Measurements from ENCODE around the gene FRAS1.
"Not testable (repeated sequence)": the region's sequence is repeated elsewhere in the genome, so short reads cannot be mapped to it uniquely, and the experiment has no call there.

FRAS1 gene

DNA sequence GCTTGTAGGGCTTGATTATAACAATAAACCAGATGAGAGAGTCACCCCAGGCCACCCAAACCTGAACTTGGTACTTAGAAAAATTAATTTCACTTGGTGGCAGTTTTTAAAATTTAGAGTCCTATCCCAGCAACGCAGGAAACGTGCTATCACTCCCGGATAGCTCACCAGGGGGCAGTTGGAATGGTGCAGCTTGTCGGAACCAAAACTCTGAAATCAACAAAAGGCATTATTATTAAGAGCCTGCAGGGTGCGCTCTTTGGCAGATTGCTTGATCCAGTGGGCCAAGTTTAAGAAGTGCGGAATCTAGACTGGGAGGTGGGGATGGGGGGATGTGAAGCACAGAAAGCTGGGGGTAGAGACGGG is 2.4 kb downstream of the FRAS1 start:
- DNase-seq, result peak in 1 of 2 donors; percentile 27

DNA sequence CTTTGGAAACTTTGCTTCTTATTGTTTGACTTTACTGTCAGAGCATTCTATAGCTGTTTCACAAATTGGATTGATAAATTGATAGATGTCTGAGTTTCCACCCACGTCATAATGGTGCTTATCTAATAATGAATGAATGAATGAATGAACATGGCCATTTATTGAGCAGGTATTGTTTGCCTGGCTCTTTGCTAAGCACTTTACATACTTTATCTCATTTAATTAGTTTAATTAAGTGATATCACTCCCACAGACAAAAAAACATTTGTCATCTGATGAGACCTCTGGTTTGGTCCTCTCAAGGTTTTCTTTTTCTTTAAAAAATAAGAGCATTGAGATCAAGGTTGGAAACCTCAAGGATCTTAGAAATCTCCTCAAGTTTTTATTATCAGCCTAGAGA is 2.8 kb downstream of the FRAS1 start:
- DNase-seq, result no peak

DNA sequence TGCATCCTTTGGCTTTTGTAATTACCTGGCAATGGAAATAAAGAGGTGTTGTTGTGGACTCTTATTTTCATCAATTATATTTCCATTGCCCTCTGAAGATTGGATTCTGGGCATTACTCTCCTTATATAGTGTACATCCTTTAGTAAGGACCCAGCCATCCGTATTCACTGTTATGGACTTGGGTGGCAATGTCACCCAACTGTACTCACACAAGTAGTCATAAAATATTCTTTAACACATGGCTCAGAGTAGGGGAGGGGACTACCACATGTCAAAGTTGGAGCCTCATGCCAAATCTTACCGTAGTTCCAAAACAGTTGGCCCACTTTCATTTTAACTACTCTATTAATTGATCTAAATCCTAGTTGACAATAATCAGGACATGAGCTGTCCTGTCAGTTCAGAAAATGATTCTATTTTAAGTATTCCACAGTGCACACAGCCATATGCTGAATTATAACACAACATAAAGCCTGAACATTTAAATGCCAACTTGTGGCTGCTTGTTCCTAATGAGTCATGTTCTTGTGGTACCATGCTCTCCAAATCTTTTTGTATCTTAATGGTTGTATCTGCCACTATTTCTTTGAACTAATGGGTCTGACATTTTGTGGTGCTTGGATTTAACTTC is 4.9 kb downstream of the FRAS1 start:
- no peak for DNase-seq

DNA sequence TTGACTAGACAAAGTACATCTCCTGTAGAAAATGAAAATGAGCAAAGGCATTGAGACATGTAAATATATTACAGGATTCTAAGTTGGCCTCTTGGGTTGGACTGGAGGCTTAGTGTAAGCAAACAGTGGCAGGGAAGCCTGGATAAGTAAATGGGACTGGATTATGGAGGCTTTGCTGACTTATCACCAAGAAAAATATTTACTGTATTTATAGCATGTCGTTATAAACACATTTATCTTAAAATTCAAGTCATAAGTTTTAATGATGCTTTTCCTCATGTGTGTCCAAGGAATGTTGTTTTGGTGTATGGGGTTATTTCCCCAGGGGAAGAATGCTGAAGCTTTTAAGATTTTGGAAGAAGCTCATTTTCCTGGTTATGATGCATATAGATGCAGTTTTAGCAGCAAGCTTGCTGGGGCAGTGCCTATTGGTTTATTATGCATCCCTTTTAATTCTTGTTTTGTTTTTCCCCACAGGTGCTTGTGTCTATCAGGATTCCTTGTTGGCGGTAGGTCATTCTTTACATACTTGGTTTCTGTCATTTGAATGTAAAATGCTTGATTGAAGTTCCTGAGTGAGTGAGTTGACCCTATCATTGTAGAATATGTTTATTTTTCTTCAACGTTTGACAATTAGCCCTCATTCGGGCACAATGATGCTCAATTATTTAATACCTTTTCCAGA is 8.5 kb downstream of the FRAS1 start:
- no peak for DNase-seq

DNA sequence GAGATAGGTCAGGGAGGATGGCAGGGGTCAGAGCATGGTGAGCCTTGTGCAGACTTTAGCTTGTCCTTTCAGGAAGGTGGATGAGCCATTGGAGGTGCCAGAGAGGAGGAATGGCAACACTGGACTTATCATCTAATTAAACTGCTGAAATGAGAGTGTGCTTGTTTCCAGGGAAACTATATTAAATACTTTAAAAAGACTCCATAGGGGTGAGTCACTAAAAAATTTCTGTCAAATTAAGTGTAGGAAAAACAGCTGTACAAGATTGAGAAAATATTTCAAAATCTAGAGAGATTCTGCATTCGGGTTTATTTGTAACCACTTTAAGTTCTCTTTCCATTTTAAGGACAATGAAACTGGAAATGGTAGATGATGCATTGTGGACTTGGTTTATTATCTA is 11.4 kb downstream of the FRAS1 start:
- no peak for DNase-seq

DNA sequence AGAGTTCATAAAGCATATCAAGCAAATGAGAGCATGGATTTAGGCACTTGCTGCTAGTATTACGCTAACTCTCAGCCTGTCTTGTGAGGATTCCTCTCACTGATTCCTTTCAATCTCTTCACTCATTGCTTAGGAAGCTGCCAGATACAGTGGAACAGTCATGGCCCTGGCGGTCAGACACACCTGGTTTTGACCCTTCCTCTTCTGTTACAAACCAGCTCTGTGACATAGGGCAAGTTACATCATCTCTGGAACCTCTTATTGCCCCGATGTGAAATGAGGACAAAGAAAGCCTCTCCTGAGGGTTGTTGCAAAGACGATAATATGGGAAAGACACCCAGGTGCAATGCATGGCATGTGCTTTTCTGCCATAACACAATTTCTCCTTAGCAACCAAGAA is 12.2 kb downstream of the FRAS1 start:
- DNase-seq, result no peak

DNA sequence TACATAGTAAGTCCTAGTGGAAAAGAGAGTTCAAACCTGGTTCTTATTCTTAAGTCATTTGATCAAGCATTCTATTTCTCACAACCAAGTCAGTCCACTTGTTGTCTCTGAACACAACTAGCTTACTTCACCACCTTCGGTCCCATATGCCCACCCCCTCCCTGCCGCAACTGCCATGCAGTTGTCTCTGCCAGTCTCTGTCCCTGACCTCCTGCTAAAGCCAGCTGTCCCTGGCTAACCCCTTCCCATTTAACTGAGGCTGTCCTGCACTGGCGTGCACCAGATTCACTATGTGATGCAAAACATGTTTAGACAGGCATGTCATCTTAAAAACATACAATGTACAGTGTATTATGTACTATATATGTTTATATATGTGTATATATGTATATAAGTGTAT is 12.7 kb downstream of the FRAS1 start:
- DNase-seq, result no peak

DNA sequence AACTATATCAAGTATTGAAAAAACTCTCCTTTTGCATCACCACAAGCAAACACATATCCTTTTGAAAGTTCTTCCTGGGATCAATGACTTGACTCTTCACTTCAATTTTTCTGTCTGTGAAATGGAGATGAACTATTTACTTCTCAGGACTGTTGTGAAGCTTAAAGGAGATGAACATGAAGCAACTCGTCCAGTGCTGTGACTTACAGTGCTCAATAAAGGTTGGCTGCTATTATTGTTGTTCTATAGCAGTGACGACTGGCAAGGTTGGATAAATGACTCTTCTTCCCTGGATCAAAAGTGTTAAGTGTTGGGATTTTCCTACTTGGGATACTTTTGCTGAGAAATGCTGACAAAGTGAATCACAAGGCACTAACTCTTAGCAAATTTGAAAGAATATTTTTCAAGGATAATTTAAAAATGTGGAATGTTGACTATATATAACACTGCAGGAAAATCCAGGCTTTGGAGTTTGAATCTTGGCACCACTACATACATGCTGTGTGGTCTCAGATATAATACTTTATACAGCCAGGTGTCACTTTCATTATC is 13.7 kb downstream of the FRAS1 start:
- no peak for DNase-seq

DNA sequence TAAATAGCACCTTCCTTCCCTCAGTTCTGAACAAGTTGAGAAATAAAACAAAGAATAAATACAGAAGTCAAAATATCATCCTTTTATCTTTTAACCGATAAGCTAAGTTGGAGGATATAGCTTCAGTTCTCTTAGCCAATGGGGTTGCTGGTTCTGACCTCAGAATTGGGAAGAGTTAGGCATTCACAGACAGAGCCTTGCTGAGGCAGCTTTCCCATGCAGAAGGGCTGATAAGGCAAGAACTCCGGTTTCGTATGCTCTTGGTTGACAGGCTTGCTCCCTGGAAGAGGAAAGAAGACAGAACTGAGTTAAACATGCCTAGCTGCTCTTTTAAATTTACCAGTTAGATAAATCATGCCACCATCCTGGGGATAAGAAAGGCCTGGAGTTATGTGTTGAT is 17.6 kb downstream of the FRAS1 start:
- DNase-seq, result no peak

DNA sequence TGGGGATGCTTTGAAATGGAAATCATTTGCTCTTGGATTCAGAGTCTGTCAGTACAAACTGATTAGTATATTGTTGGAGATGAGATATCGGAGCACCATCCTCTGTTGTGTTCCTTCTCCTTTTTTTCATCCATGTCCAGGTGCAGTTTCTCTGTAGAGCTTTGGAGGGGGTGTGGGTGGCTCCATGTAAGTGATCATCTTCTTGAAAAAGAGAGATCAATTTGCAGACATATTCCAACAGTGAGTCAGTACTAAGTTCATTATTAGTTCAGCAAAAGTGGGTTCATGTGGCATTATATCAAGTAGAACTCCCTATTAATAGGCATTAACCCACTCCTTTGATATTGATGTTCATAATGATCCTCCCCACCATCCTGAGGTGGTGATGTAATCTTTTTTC is 18.9 kb downstream of the FRAS1 start:
- DNase-seq, result no peak

DNA sequence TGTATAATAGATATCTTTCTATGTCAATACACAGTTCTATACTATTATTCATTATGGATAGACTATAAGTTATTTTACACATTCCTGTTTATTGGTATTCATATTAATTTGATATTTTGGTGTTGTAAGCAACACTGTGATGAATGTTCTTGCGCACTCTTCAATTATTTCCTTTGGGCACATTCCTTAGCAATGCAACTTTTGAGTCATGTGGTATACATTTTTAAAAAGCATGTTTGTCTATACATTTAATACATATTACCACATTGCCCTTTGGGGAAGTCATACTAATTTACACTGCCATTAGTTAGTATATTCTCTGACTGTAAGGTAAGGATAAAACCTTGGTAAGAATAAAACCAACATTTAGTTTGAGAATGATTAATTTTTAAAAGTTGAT is 21.0 kb downstream of the FRAS1 start:
- no peak for DNase-seq

DNA sequence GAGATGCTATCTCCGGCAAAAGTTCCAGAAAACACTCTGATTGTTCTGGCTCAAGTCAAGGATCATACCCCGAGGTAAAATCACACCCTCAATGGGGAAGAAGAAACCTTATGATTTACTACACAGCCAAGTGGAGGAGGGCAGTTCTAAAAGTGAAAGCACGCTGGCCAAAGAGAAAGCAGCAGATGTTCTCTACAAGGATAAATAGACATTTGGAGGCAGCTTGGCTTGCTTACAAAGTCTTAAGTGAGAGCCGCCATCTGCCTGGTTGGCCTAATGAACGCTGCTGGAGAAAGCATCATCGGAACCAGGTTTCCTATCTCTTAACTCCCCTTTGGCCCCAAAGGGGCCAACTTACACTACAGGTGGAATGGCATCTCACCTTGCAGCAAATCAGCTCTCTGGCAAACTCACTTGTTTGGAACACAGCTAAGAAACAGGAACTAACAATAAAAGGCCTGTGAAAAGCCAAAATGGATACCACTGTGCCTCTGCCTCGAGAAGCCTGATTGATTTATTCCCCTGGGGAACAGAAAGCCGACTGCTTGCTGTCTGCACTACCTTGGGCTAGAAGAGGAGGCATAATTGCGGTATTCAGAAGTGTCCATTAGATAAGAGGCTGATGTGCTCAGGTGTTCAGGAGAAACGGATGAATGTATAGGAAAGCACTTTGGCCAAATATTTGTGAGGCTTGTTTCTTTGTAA is 22.8 kb downstream of the FRAS1 start:
- no peak for DNase-seq

DNA sequence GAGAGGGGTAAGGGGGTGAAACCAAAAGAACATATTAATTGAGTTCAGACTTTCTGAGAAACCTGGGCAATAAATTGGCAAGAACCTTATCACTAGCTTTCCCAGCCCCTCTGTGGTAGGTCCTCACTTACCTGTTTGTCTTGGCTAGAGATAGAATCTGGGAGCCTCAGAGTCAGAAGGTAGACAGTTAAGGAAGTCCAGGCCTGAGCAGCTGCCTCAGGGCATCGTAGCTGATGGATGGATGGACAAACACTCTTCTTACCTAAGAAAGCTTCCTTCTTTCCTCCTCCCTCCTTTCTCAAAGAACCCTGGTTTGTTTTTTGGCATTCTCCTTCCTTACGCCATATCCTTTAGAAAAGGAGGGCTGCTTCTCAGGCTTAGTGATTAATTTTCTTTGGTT is 24.4 kb downstream of the FRAS1 start:
- no peak for DNase-seq

DNA sequence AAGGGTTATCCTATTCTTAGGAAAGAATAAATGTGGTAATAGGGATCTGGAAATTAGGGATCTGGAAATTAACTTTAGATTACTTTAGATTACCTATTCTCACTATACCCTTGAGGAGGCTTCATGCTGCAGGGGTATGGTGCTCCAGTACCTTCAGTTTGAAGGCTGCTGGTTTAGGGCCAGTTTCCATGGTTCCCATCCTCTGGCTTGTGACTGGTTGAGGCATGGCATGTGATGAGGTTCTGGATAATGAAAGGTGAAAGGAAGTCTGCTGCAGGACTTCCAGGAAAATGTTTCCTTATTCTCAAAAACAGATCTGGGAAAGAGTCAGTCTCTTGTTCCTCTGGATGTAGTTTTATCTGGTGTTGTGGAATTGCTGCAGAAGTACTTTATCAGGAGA is 25.9 kb downstream of the FRAS1 start:
- no peak for DNase-seq

DNA sequence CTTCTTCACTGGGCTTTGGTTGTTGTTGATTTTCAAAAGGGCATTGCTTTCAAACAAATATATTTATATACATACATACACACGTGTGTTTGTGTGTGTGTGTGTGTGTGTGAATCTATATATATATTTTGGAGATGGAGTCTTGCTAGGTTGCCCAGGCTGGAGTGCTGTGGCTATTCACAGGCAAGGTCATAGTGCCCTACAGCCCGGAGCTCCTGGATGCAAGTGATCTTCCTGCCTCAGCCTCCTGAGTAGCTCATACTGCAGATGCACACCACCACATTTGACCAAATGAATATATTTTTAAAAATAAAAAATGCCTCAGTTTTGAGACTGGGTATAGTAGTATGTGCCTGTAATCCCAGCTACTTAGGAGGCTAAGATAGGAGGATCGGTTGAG is 34.4 kb downstream of the FRAS1 start:
- no peak for DNase-seq

DNA sequence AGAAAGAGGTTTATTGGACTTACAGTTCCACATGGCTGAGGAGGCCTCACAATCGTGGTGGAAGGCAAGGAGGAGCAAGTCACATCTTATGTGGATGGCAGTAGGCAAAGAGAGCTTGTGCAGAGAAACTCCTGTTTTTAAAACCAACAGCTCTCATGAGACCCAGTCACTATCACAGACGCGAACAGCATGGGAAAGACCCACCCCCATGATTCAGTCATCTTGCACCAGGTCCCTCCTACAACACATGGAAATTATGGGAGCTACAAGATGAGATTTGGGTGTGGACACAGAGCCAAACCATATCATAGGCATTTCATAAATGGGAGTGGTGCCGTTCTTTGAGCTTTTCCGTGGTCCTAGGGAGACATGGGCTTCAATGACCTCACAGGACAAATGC is 35.2 kb downstream of the FRAS1 start:
- DNase-seq, result not testable (repeated sequence)

DNA sequence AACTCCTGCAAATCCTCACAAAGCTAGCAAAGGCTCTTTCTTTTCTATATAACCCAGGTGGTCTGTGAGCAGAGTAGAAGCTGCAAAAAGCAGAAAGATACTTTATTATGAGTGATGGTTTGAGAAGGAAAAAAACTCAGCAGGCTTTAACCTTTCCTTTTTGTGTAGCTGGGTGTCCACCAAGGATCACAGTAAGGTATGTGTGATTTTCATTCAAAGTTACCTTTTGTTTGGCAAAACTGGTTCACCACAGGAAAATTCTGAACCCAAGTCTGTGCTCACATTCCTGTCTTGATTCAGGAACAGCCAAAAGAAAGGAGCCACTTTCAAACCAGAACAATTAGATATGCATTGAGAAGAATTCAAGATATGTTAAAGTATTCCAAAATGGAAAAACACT is 35.7 kb downstream of the FRAS1 start:
- DNase-seq, result no peak

DNA sequence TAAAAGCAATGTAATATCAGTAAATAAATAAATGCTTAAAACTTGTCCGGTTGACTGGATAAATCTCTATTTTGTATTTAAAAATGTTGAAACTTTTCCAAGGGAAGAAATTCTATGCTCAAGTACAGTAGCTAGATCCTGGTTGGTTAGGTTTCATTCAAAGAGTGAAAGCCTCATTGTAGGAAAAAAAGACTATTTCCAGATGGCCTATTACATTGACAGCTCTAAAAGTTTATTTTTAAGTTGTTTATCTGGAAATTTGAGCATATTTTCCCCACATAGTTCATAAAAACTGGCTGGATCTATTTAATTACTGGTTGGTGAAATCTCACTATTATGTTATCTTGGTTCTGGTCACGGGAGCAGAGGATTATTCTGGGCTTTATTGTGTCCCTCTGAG is 38.0 kb downstream of the FRAS1 start:
- DNase-seq, result no peak

DNA sequence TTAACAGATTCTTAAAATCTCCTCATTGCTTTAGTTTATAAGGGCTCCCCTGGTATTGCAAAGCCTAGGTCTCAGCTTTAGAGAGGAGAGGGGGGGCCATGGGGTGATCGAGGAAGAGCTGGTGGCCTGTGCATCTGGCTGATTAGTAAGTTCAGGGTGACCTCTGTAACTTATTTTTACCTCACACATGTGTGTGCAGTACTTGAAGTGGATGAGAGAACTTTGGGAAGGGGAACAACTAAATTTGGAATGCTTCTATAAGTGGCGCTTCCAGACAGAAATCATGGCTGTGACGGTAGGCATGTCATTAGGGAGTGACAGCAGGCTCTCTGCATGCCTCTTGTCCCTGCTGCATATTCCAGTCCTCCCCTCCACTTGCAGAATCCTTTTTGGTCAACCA is 41.9 kb downstream of the FRAS1 start:
- DNase-seq, result no peak

DNA sequence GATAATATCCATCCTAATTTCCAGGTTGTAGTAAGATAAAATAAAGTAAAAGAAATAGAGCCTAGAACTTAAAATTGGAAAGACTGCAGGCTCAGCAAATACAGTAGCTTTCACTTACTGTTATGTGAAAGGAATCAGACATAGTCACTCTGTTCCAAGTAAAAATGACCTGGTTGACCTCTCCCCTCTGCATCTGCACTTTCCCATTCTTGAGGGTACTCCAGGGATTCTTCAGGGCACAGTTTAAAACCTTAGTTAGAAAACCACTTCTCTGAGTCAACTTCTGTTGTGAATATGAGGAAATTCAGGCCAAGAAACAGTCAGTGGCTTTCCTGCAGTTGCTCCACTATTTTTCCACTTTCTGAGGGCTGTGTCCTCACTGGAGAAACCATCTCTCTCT is 42.9 kb downstream of the FRAS1 start:
- no peak for DNase-seq

DNA sequence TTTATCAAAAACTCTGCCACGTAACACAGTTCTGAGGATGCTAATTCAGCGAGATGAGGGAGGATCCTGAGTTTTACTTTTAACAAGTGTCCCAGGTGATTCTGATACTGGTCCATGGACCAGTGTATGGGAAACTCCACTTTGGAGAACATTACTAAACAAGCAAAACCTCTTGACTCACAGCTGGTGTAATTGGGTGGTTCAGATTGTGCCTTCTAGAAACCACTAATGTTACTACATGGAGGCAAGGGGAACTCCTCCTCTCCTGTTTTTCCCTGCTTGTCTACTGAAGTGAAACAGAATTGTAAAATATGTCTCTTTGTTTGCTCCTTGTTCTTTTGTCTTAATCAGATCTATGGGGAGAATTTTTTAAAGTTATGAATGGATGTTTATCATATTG is 62.6 kb downstream of the FRAS1 start:
- DNase-seq, result no peak

DNA sequence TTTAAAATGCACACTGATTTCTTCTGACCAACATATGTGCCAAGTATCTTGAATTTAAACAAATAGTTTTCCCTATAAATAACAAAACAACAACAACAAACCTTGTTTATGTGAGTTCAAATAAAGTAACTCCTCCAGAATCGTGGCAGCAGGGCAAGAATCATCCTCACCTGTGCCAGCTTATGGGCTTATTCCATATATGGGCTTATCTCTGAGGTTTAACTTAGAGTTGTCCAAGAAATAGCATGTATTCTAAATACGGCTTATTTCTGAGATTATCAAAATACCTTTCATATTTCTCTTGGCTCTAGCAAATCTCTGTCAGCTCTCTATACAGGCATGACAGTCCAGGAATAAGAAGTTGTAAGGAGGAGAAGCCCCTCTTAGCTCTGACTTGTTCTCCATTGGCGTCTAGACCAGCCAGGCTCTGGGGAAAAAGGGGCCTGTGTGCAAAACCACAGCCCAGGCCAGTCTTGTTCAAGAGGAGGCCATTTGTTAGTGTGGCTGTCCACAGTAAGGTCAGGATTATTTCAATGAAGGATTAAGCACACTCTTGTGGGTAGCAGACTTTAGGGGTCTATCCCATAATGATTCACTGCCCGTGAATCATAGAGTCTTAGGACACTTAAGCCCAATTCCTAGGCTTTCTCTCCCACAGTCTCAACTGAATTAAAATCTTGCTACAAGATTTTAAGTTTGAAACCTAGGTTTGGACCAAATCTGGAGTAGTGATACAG is 63.2 kb downstream of the FRAS1 start:
- no peak for DNase-seq

DNA sequence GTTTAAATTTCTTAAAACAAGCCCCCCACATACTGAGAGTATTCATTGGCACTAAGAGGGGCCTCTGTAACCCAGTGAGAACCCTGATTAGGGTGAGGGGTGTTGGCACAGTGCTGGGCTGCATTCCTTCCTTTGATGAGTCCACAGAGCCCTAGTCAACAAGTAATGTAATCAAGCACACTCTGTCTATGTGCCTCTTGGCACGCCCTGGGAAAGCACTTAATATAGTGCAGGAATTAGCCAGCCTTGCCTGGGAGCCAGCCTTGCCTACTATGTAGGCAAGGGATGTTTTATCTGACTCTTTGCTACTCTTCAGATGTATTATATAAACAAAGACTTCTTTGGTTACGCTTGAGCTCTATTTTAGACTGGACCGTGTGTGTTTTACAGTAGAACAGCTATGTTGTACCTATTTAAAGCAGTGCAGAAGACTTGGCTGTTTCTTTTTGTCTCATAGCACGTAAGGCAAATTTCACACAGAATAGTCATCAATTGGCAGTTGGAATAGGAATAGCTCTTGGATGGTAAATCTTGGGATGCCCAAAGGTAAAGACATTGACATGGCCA is 64.3 kb downstream of the FRAS1 start:
- no peak for DNase-seq
